ENCODE measurements around the gene NUDT17. TPM values are rescaled to one million over a fixed set of nuclear protein-coding genes. Genes with fewer than 3 reads are reported as not detected.

NUDT17 gene
- total RNA-seq, 3 donors from 2014 or later (not counting 1 experiment from before 2014, with no cell fraction given), result 3.3 to 4.9 (median 3.4) TPM

- Histone ChIP-seq H3K27me3 (ENCODE audit: control insufficient read depth, insufficient read depth, low read length) (no peaks in the 10 kb centered on the region), H3K27ac (ENCODE audit: low read length) (no peak overlapping the region), H3K36me3 (ENCODE audit: control insufficient read depth, insufficient read depth, low read length) (no peaks in the 10 kb centered on the region), H3K9me3 (ENCODE audit: control insufficient read depth, insufficient read depth, low read length) (no peaks in the 10 kb centered on the region), H3K4me3 (ENCODE audit: low read length) (no peak overlapping the region), H3K4me1 (ENCODE audit: control insufficient read depth, insufficient read depth, low read length) (no peaks in the 10 kb centered on the region)
- ATAC-seq, result no peak
- intact Hi-C loops (cut with micrococcal nuclease), result no loop called here
- DNase-seq, result no peak
- Mint-ChIP-seq H3K9me3 (no peaks in the 10 kb centered on the region), H3K36me3 (no peaks in the 10 kb centered on the region), H3K27ac (no peak overlapping the region), H3K4me1 (no peaks in the 10 kb centered on the region), H3K4me3 (no peak overlapping the region), H3K27me3 (ENCODE audit: low read depth in 2 of 2) (no peaks in the 10 kb centered on the region)
- TF ChIP-seq, protein P1, sequence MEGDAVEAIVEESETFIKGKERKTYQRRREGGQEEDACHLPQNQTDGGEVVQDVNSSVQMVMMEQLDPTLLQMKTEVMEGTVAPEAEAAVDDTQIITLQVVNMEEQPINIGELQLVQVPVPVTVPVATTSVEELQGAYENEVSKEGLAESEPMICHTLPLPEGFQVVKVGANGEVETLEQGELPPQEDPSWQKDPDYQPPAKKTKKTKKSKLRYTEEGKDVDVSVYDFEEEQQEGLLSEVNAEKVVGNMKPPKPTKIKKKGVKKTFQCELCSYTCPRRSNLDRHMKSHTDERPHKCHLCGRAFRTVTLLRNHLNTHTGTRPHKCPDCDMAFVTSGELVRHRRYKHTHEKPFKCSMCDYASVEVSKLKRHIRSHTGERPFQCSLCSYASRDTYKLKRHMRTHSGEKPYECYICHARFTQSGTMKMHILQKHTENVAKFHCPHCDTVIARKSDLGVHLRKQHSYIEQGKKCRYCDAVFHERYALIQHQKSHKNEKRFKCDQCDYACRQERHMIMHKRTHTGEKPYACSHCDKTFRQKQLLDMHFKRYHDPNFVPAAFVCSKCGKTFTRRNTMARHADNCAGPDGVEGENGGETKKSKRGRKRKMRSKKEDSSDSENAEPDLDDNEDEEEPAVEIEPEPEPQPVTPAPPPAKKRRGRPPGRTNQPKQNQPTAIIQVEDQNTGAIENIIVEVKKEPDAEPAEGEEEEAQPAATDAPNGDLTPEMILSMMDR (IDR thresholded peaks at IDR 0.05), result no peak
- WGBS (ENCODE audit: insufficient coverage), result 83% methylated on average over 1 of the region's 1 CpG
Observed at GRCh38 chr1:145895471-145895870, 50.0 kb downstream of the NUDT17 start.

GRCh38 chr1:145897969-145898368 is 52.5 kb downstream of the NUDT17 start:
- Mint-ChIP-seq H3K27me3 (ENCODE audit: low read depth in 2 of 2) (no peaks in the 10 kb centered on the region), H3K27ac (no peak overlapping the region), H3K36me3 (no peaks in the 10 kb centered on the region), H3K4me1 (no peaks in the 10 kb centered on the region), H3K4me3 (no peak overlapping the region), H3K9me3 (no peaks in the 10 kb centered on the region)
- H3K4me3 ChIP-seq (ENCODE audit: low read length), result no peak overlapping the region
- 100% methylated on average over 1 of the region's 1 CpG for WGBS (ENCODE audit: insufficient coverage)
- TF ChIP-seq, protein P1 (IDR thresholded peaks at IDR 0.05), result no peak
- no peaks in the 10 kb centered on the region for H3K9me3 ChIP-seq (ENCODE audit: control insufficient read depth, insufficient read depth, low read length)
- H3K36me3 ChIP-seq (ENCODE audit: control insufficient read depth, insufficient read depth, low read length), result no peaks in the 10 kb centered on the region
- intact Hi-C loops (cut with micrococcal nuclease), result no loop called here
- no peaks in the 10 kb centered on the region for H3K4me1 ChIP-seq (ENCODE audit: control insufficient read depth, insufficient read depth, low read length)
- ATAC-seq (no peak), DNase-seq (no peak)
- no peaks in the 10 kb centered on the region for H3K27me3 ChIP-seq (ENCODE audit: control insufficient read depth, insufficient read depth, low read length)
- H3K27ac ChIP-seq (ENCODE audit: low read length), result no peak overlapping the region

Other genes with a start within 250 kb of the NUDT17 start
- 10 to 100 TPM; 31.9 to 50.1 (median 37.2) TPM for gene GPR89A, start 237.6 kb upstream of the NUDT17 start, total RNA-seq
- 1 to 10 TPM in 2 of 3 donors, under 1 TPM in 1; 0.96 to 2.9 (median 1.4) TPM for gene PDZK1, start 138.3 kb upstream of the NUDT17 start, total RNA-seq
- gene CD160, start 126.1 kb upstream of the NUDT17 start, total RNA-seq, result 100 to 1,000 TPM in 1 of 3 donors, 10 to 100 TPM in 2; 77.7 to 150 (median 83.4) TPM
- gene RNF115, start 21.5 kb upstream of the NUDT17 start, total RNA-seq, result 10 to 100 TPM; 26.7 to 31.8 (median 30.8) TPM
- gene POLR3C, start 21.4 kb upstream of the NUDT17 start, total RNA-seq, result 10 to 100 TPM; 26.4 to 37.2 (median 27.5) TPM
- 10 to 100 TPM; 40.1 to 53.3 (median 51.0) TPM for gene PIAS3, start 13.5 kb downstream of the NUDT17 start, total RNA-seq
- under 1 TPM; 0.14 to 0.23 (median 0.23) TPM for gene ANKRD35, start 40.2 kb downstream of the NUDT17 start, total RNA-seq
- gene ITGA10, start 64.4 kb downstream of the NUDT17 start, total RNA-seq, result 1 to 10 TPM in 2 of 3 donors, under 1 TPM in 1; 0.61 to 1.7 (median 1.1) TPM
- gene PEX11B, start 73.1 kb downstream of the NUDT17 start, total RNA-seq, result 10 to 100 TPM; 20.6 to 26.0 (median 24.9) TPM
- gene RBM8A, start 81.9 kb downstream of the NUDT17 start, total RNA-seq, result 100 to 1,000 TPM; 172 to 204 (median 200) TPM
- 10 to 100 TPM; 33.4 to 41.3 (median 38.2) TPM for gene LIX1L, start 112.4 kb downstream of the NUDT17 start, total RNA-seq
- 1 to 10 TPM; 1.4 to 1.9 (median 1.4) TPM for gene ANKRD34A, start 118.9 kb downstream of the NUDT17 start, total RNA-seq
- 10 to 100 TPM; 34.9 to 37.5 (median 37.4) TPM for gene POLR3GL, start 119.1 kb downstream of the NUDT17 start, total RNA-seq
- gene TXNIP, start 150.9 kb downstream of the NUDT17 start, total RNA-seq, result 1,000 to 10,000 TPM in 2 of 3 donors, 100 to 1,000 TPM in 1; 984 to 1,724 (median 1,422) TPM
- not detected for gene HJV, start 176.1 kb downstream of the NUDT17 start, total RNA-seq